A549 (cell line): ENCODE results near the gene BHMT. TPM values are rescaled to one million over a fixed set of nuclear protein-coding genes. Genes with fewer than 3 reads are reported as not detected.

ENCODE experiments used
- ATAC-seq, 2 experiments: fragments of 200-7000 bp in 1 of 2; fragments of >200 bp in 1 of 2; cut with Nextera tagmentation in 1 of 2; cut with Tn5 transposase in 1 of 2; 3 replicates each; pipeline versions ENCODE4 v1.8.0 to v1.9.1; 2018 to 2020; ENCODE audit warnings: mild to moderate bottlenecking in 1 of 2, moderate library complexity in 1 of 2
- CTCF ChIA-PET: fragments of 300-600 bp; sonication (Branson Sonifier 250); formaldehyde crosslinking; extraction: SDS; loops from one replicate; lab custom pipeline; 2021; ENCODE audit warnings: antibody characterized with exemption, inconsistent platforms; lab: Yijun Ruan, JAX
- POLR2A ChIA-PET: fragments of 350-600 bp; formaldehyde crosslinking; extraction: SDS; loops from one replicate; lab custom pipeline; 2021; ENCODE audit warnings: antibody characterized with exemption, inconsistent platforms; lab: Yijun Ruan, JAX
- DNase-seq, 2 experiments: peaks; one replicate each; pipeline versions ENCODE4 v3.0.0 to v3.0.0-alpha.2; 2011 to 2016; ENCODE audit warnings: low read depth in 1 of 2, low spot score in 1 of 2
- FAIRE-seq: peaks from 2 replicates; lab custom pipeline; 2011; peaks lifted over from hg19 to GRCh38; lab: Jason Lieb, UNC
- H3K27ac ChIP-seq, 2 experiments: fragments of >200 bp; sonication (Bioruptor Twin); formaldehyde crosslinking; 3 replicates each; pipeline ENCODE4 v1.5.1; 2016 to 2017
- H3K4me1 ChIP-seq: fragments of >200 bp; sonication (Bioruptor Twin); formaldehyde crosslinking; 3 replicates; pipeline ENCODE4 v1.6.1; 2016
- H3K4me2 ChIP-seq: fragments of >200 bp; sonication (Bioruptor Twin); formaldehyde crosslinking; 3 replicates; pipeline ENCODE4 v1.6.1; 2016
- H3K4me3 ChIP-seq: fragments of >200 bp; sonication (Bioruptor Twin); formaldehyde crosslinking; 3 replicates; pipeline ENCODE4 v1.5.1; 2016
- H3K9me3 ChIP-seq: fragments of >200 bp; sonication (Bioruptor Twin); formaldehyde crosslinking; 3 replicates; pipeline ENCODE4 v1.6.1; 2016
- BHLHE40 ChIP-seq: IDR thresholded peaks from 2 replicates; pipeline ENCODE4 v1.6.1; 2012; ENCODE audit warnings: low read depth, low read length, inconsistent platforms
- CBX2 ChIP-seq: fragments of 200-600 bp; sonication (generic); IDR thresholded peaks from 2 replicates; pipeline ENCODE4 v1.6.1; 2016; ENCODE audit warnings: low read depth, mild to moderate bottlenecking, borderline replicate concordance
- CEBPB ChIP-seq, 2 experiments: fragments of >200 bp in 1 of 2; sonication (Bioruptor Twin) in 1 of 2; formaldehyde crosslinking in 1 of 2; IDR thresholded peaks; 2 replicates each; pipeline ENCODE4 v1.6.1; 2012 to 2016
- CHD2 ChIP-seq: fragments of 150-350 bp; IDR thresholded peaks from 2 replicates; pipeline ENCODE4 v1.6.1; 2014; ENCODE audit warnings: low read length; ENCODE audit not compliant: partially characterized antibody
- EHMT2 ChIP-seq: fragments of 200-600 bp; sonication (generic); IDR thresholded peaks from 2 replicates; pipeline ENCODE4 v1.6.1; 2016; ENCODE audit warnings: antibody characterized with exemption, low read depth, mild to moderate bottlenecking, moderate library complexity
- EP300 ChIP-seq, 2 experiments: fragments of >200 bp; sonication (Bioruptor Twin); formaldehyde crosslinking; IDR thresholded peaks; 2 replicates in 1 of 2; 3 replicates in 1 of 2; pipeline ENCODE4 v1.6.1; 2016 to 2017
- FOSL2 ChIP-seq, 2 experiments: fragments of 450-650 bp in 1 of 2; fragments of >200 bp in 1 of 2; sonication (Bioruptor Twin) in 1 of 2; formaldehyde crosslinking; IDR thresholded peaks; 2 replicates each; pipeline versions ENCODE4 v1.5.0 to v1.6.1; 2016 to 2020; ENCODE audit warnings: mild to moderate bottlenecking in 1 of 2, moderate library complexity in 1 of 2
- FOXS1 ChIP-seq: fragments of 250-450 bp; sonication (Bioruptor Pico); IDR thresholded peaks from 2 replicates; pipeline ENCODE4 v1.5.0; 2020; ENCODE audit warnings: mild to moderate bottlenecking, moderate library complexity
- GATA3 ChIP-seq: IDR thresholded peaks from 2 replicates; pipeline ENCODE4 v1.6.1; 2012; ENCODE audit warnings: borderline replicate concordance
- HEYL ChIP-seq: fragments of 250-450 bp; sonication (Bioruptor Pico); IDR thresholded peaks from 2 replicates; pipeline ENCODE4 v1.8.0; 2021; ENCODE audit warnings: mild to moderate bottlenecking, moderate library complexity
- HOXA7 ChIP-seq: fragments of 250-450 bp; sonication (Bioruptor Pico); IDR thresholded peaks from 2 replicates; pipeline ENCODE4 v1.5.0; 2020; ENCODE audit warnings: mild to moderate bottlenecking, moderate library complexity
- HOXB13 ChIP-seq: fragments of 250-450 bp; sonication (Bioruptor Pico); IDR thresholded peaks from 2 replicates; pipeline ENCODE4 v1.5.0; 2020; ENCODE audit warnings: low read depth, mild to moderate bottlenecking, moderate library complexity
- HOXB5 ChIP-seq: fragments of 250-450 bp; sonication (Bioruptor Pico); IDR thresholded peaks from 2 replicates; pipeline ENCODE4 v1.5.0; 2020; ENCODE audit warnings: mild to moderate bottlenecking, moderate library complexity
- JUNB ChIP-seq: fragments of >200 bp; sonication (Bioruptor Twin); formaldehyde crosslinking; IDR thresholded peaks from 2 replicates; pipeline ENCODE4 v1.6.1; 2016
- MAZ ChIP-seq: fragments of 150-350 bp; IDR thresholded peaks from 2 replicates; pipeline ENCODE4 v1.6.1; 2014; ENCODE audit warnings: antibody characterized with exemption, low read depth, low read length, borderline replicate concordance
- MYC ChIP-seq: IDR thresholded peaks from 2 replicates; pipeline ENCODE4 v1.6.1; 2012; ENCODE audit warnings: mild to moderate bottlenecking, inconsistent platforms, low read length, improper control_type of control experiment, borderline replicate concordance
- NR3C1 ChIP-seq: fragments of >200 bp; sonication (Bioruptor Twin); formaldehyde crosslinking; IDR thresholded peaks from 3 replicates; pipeline ENCODE4 v1.6.1; 2017
- POLR2AphosphoS2 ChIP-seq: conservative IDR thresholded peaks from 2 replicates; pipeline ENCODE4 v1.6.1; 2012; ENCODE audit warnings: low read length, improper control_type of control experiment, inconsistent platforms
- RAD21 ChIP-seq, 2 experiments: fragments of >200 bp in 1 of 2; sonication (Bioruptor Twin) in 1 of 2; formaldehyde crosslinking in 1 of 2; IDR thresholded peaks in 1 of 2; conservative IDR thresholded peaks in 1 of 2; 2 replicates in 1 of 2; 3 replicates in 1 of 2; pipeline ENCODE4 v1.6.1; 2012 to 2018; ENCODE audit warnings: inconsistent platforms in 1 of 2
- RARB ChIP-seq: fragments of 250-450 bp; sonication (Bioruptor Pico); IDR thresholded peaks from 2 replicates; pipeline ENCODE4 v1.8.0; 2021; ENCODE audit warnings: mild to moderate bottlenecking, moderate library complexity
- RCOR1 ChIP-seq: fragments of 150-350 bp; IDR thresholded peaks from 2 replicates; pipeline ENCODE4 v1.6.1; 2014; ENCODE audit warnings: antibody characterized with exemption, low read length, low read depth
- SMC3 ChIP-seq: fragments of >200 bp; sonication (Bioruptor Twin); formaldehyde crosslinking; IDR thresholded peaks from 3 replicates; pipeline ENCODE4 v1.6.1; 2018; ENCODE audit warnings: inconsistent platforms
- ZC3H11A ChIP-seq: fragments of 450-650 bp; IDR thresholded peaks from 2 replicates; pipeline ENCODE4 v1.6.1; 2014; ENCODE audit warnings: antibody characterized with exemption, mild to moderate bottlenecking
- WGBS: methylation state at CpG from one replicate; pipeline ENCODE4 v1.1.6; 2017; ENCODE audit errors: missing lambda C conversion rate; 5-methylcytosine and 5-hydroxymethylcytosine counted together
- polyA plus RNA-seq, 4 experiments: library from polyadenylated mRNA; depleted of rRNA in 3 of 4; stranded (reverse); fragments of >200 nt; fragmentation: RNase III in 1 of 4; extraction: RNeasy Plus Mini Kit Qiagen cat#74134 plus additional on column Dnase treatment in 1 of 4; gene quantifications; 2 replicates in 3 of 4; 3 replicates in 1 of 4; pipeline ENCODE4 v1.2.3, GENCODE V29; 2011 to 2017
- TF ChIP-seq, protein P1 (sequence below): IDR thresholded peaks from 2 replicates; pipeline ENCODE4 v1.6.1; 2012
- TF ChIP-seq, protein P2 (sequence below): fragments of >200 bp; sonication (Bioruptor Twin); formaldehyde crosslinking; IDR thresholded peaks from 3 replicates; pipeline ENCODE4 v1.6.1; 2016
- TF ChIP-seq, protein P3 (sequence below): fragments of >200 bp; sonication (Bioruptor Twin); formaldehyde crosslinking; IDR thresholded peaks from 3 replicates; pipeline ENCODE4 v1.5.1; 2016
- TF ChIP-seq, protein P4 (sequence below): fragments of 450-650 bp; IDR thresholded peaks from 2 replicates; pipeline ENCODE4 v1.6.1; 2014; ENCODE audit warnings: antibody characterized with exemption
- TF ChIP-seq, protein P5 (sequence below): fragments of 150-350 bp; IDR thresholded peaks from 2 replicates; pipeline ENCODE4 v1.6.1; 2014; ENCODE audit warnings: low read depth, mild to moderate bottlenecking, low read length
- TF ChIP-seq, protein P6 (sequence below): fragments of 250-450 bp; sonication (Bioruptor Pico); IDR thresholded peaks from 2 replicates; pipeline ENCODE4 v1.5.0; 2021; ENCODE audit warnings: mild to moderate bottlenecking, moderate library complexity, borderline replicate concordance

Gene BHMT
- polyA plus RNA-seq, 2 of the 4 experiments (the other 2 are of a cell fraction) = not detected

DNA sequence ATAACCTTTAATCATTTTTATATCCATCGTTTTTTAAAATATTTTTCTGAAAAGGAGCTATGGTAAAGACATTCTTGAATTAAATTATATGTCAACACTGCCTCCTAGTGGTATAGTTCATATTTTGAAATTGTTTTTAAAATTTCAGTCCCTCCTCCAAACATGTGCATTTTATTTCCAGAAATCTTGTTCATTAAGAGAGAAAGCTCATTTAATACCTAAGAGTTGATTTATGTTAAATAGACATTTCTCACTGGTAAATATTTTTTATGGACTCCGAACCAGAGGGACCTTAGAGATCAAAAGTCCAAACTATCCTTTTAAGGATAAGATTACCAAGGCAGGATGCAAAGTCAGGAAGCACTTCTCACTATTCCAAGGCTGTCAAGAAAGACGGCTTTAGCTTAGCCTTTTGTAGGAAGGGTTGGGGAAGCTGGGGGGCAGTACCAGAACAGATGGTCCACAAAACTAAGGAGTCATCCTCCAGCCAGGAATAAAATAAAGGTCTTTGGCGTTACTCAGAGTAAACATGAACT is 21.6 kb downstream of the BHMT start (continued):
- TF ChIP-seq, protein P1, sequence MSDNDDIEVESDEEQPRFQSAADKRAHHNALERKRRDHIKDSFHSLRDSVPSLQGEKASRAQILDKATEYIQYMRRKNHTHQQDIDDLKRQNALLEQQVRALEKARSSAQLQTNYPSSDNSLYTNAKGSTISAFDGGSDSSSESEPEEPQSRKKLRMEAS = no peak
- TF ChIP-seq RAD21 (conservative IDR thresholded peaks at IDR 0.05 in 1 of 2, IDR thresholded peaks at IDR 0.05 in 1 of 2) (peak; percentile 65 to 74), MAZ (no peak), RCOR1 (no peak)
- TF ChIP-seq, protein P2, sequence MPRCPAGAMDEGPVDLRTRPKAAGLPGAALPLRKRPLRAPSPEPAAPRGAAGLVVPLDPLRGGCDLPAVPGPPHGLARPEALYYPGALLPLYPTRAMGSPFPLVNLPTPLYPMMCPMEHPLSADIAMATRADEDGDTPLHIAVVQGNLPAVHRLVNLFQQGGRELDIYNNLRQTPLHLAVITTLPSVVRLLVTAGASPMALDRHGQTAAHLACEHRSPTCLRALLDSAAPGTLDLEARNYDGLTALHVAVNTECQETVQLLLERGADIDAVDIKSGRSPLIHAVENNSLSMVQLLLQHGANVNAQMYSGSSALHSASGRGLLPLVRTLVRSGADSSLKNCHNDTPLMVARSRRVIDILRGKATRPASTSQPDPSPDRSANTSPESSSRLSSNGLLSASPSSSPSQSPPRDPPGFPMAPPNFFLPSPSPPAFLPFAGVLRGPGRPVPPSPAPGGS = no peak

DNA sequence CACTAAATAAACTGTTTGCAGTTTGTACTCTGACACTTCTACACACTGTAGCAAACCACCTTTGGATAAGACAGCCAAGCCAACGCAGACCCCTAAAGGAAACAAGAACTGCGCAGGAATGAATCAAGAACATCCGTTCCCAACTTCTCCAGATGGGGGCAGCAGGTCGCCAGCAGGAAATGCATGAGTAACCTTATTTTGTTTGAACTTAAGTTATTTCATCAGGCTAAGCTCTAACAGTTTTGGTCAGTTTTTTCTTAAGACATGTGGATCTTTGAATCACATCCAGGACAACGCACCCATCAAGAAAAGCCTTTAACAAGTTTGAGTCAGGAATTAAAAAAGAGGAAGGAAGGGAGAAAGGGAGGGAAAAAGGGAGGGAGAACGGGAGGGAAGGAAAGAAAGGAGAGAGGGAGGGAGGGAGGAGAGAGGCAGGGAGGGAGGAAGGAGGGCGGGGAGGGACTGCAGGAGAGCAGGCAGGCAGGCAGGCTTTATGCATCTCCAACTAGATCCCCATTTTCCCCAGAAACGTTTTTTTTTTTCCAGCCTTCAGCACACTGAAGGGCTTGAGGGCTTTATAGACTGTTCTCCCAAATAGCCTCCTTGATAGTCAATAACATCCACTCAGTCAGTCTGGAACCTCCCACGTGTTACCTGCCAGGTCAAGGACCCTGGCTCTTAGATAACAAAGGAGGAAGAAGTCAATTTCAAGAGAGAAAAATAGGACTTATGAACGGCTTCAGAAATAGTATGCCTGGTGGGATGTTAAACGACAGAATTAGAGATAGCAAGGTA is 22.2 kb downstream of the BHMT start:
- WGBS = 12% methylated on average over 10 of the region's 11 CpGs
- POLR2A ChIA-PET = interaction anchor here (0.7 to 1.6 kb wide), 5 partner anchors 109 to 279 kb away, joined by 3 to 10 read pairs (median 6); partner anchors contain the start of gene ARSB
- Histone ChIP-seq H3K27ac (peak overlapping the region; percentile 75 to 84), H3K4me2 (peak overlapping the region; percentile 89), H3K4me3 (peak overlapping the region; percentile 33), H3K9me3 (no peaks in the 10 kb centered on the region), H3K4me1 (peaks cover 4% of the 10 kb centered on the region; the same call in 2 of the 3 replicates)
- FAIRE-seq (peak; percentile 95), DNase-seq (peak; percentile 41 to 83), ATAC-seq (peak; percentile 94 to 95)
- CTCF ChIA-PET = interaction anchor here (0.7 to 12.7 kb wide), 73 partner anchors 9 to 950 kb away, joined by 3 to 354 read pairs (median 4); partner anchors contain the start of genes ARSB and JMY
- no peak for TF ChIP-seq FOSL2 (IDR thresholded peaks at IDR 0.05)
- no peak; the same call in 1 of the 2 replicates for TF ChIP-seq FOSL2 (CRISPR knock-in tag; IDR thresholded peaks at IDR 0.05)
- TF ChIP-seq GATA3 = no peak
- no peak for TF ChIP-seq HOXB5 (CRISPR knock-in tag)
- no peak for TF ChIP-seq CEBPB (IDR thresholded peaks at IDR 0.05)
- no peak for TF ChIP-seq HEYL (CRISPR knock-in tag)
- no peak for TF ChIP-seq MAZ
- TF ChIP-seq, protein P3, sequence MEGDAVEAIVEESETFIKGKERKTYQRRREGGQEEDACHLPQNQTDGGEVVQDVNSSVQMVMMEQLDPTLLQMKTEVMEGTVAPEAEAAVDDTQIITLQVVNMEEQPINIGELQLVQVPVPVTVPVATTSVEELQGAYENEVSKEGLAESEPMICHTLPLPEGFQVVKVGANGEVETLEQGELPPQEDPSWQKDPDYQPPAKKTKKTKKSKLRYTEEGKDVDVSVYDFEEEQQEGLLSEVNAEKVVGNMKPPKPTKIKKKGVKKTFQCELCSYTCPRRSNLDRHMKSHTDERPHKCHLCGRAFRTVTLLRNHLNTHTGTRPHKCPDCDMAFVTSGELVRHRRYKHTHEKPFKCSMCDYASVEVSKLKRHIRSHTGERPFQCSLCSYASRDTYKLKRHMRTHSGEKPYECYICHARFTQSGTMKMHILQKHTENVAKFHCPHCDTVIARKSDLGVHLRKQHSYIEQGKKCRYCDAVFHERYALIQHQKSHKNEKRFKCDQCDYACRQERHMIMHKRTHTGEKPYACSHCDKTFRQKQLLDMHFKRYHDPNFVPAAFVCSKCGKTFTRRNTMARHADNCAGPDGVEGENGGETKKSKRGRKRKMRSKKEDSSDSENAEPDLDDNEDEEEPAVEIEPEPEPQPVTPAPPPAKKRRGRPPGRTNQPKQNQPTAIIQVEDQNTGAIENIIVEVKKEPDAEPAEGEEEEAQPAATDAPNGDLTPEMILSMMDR = peak; percentile 71
- TF ChIP-seq RAD21 (conservative IDR thresholded peaks at IDR 0.05 in 1 of 2, IDR thresholded peaks at IDR 0.05 in 1 of 2) = peak; percentile 81 to 84
- 0 out of 2 replicates have a peak, but pooled peaks have one; percentile 34 for TF ChIP-seq MYC
- TF ChIP-seq JUNB = no peak
- TF ChIP-seq ZC3H11A = no peak
- TF ChIP-seq, protein P4, sequence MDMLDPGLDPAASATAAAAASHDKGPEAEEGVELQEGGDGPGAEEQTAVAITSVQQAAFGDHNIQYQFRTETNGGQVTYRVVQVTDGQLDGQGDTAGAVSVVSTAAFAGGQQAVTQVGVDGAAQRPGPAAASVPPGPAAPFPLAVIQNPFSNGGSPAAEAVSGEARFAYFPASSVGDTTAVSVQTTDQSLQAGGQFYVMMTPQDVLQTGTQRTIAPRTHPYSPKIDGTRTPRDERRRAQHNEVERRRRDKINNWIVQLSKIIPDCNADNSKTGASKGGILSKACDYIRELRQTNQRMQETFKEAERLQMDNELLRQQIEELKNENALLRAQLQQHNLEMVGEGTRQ = no peak
- no peak for TF ChIP-seq CBX2
- TF ChIP-seq, protein P5, sequence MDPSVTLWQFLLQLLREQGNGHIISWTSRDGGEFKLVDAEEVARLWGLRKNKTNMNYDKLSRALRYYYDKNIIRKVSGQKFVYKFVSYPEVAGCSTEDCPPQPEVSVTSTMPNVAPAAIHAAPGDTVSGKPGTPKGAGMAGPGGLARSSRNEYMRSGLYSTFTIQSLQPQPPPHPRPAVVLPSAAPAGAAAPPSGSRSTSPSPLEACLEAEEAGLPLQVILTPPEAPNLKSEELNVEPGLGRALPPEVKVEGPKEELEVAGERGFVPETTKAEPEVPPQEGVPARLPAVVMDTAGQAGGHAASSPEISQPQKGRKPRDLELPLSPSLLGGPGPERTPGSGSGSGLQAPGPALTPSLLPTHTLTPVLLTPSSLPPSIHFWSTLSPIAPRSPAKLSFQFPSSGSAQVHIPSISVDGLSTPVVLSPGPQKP = no peak
- no peak for TF ChIP-seq CHD2
- no peak for TF ChIP-seq HOXB13 (CRISPR knock-in tag)
- no peak for TF ChIP-seq POLR2AphosphoS2
- no peak for TF ChIP-seq RARB
- no peak for TF ChIP-seq HOXA7 (CRISPR knock-in tag)
- TF ChIP-seq NR3C1 = no peak
- no peak for TF ChIP-seq FOXS1 (CRISPR knock-in tag)
- TF ChIP-seq SMC3 = peak; percentile 82
- no peak for TF ChIP-seq RCOR1
- no peak for TF ChIP-seq BHLHE40
- no peak for TF ChIP-seq EHMT2
- no peak for TF ChIP-seq EP300 (IDR thresholded peaks at IDR 0.05)
- TF ChIP-seq, protein P6, sequence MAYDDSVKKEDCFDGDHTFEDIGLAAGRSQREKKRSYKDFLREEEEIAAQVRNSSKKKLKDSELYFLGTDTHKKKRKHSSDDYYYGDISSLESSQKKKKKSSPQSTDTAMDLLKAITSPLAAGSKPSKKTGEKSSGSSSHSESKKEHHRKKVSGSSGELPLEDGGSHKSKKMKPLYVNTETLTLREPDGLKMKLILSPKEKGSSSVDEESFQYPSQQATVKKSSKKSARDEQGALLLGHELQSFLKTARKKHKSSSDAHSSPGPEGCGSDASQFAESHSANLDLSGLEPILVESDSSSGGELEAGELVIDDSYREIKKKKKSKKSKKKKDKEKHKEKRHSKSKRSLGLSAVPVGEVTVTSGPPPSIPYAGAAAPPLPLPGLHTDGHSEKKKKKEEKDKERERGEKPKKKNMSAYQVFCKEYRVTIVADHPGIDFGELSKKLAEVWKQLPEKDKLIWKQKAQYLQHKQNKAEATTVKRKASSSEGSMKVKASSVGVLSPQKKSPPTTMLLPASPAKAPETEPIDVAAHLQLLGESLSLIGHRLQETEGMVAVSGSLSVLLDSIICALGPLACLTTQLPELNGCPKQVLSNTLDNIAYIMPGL (CRISPR knock-in tag) = no peak
